Peyer's patch (tissue), 4 donors: ENCODE measurements around the gene FAM222A. TPM values are rescaled to one million over a fixed set of nuclear protein-coding genes. Genes with fewer than 3 reads are reported as not detected.

Source experiments
- DNase-seq, 3 donors: peaks; one replicate each; pipeline ENCODE4 v3.0.0-alpha.2; 2017 to 2019
- H3K27ac ChIP-seq, 4 donors: fragments of 200-600 bp; sonication (generic); one replicate each; pipeline ENCODE4 v1.5.1; 2016 to 2019
- H3K27me3 ChIP-seq, 2 donors: fragments of 200-600 bp; sonication (generic); one replicate each; pipeline ENCODE4 v1.5.1; 2019
- H3K36me3 ChIP-seq, 3 donors: fragments of 200-600 bp; sonication (generic); one replicate each; pipeline ENCODE4 v1.5.1; 2016 to 2019
- H3K4me1 ChIP-seq, 4 donors: fragments of 200-600 bp; sonication (generic); one replicate each; pipeline ENCODE4 v1.5.1; 2016 to 2019
- H3K4me3 ChIP-seq, 4 donors: fragments of 200-600 bp; sonication (generic); 1 replicate in 3 of 4; 2 replicates in 1 of 4; pipeline ENCODE4 v1.5.1; 2016 to 2019; ENCODE audit warnings: mild to moderate bottlenecking in 1 of 4
- H3K9me3 ChIP-seq, 4 donors: fragments of 200-600 bp; sonication (generic); one replicate each; pipeline ENCODE4 v1.5.1; 2016 to 2019; ENCODE audit warnings: mild to moderate bottlenecking in 1 of 4
- CTCF ChIP-seq, 6 experiments: fragments of 450-650 bp in 4 of 6; fragments of 200-600 bp in 2 of 6; sonication (generic) in 1 of 6; IDR thresholded peaks; one replicate each; pipeline ENCODE4 v1.5.1; 2017 to 2019; ENCODE audit warnings: antibody characterized with exemption in 6 of 6, mild to moderate bottlenecking in 3 of 6, moderate library complexity in 1 of 6
- POLR2A ChIP-seq, 2 donors: fragments of 450-650 bp; IDR thresholded peaks; one replicate each; pipeline ENCODE4 v1.5.1; 2017; ENCODE audit warnings: antibody characterized with exemption in 2 of 2, mild to moderate bottlenecking in 2 of 2, moderate library complexity in 2 of 2
- total RNA-seq, 4 donors: library from RNA; depleted of rRNA; stranded (reverse); fragments of >200 nt; gene quantifications; one replicate each; pipeline ENCODE4 v1.1.0, GENCODE V29; 2016

Gene FAM222A
- total RNA-seq, 4 donors from 2014 or later = 3.9 to 26.1 (median 7.0) TPM

GRCh38 chr12:109685574-109686447 lies 27.8 kb upstream of the FAM222A start:
- TF ChIP-seq POLR2A (IDR thresholded peaks at IDR 0.05) = no peak
- TF ChIP-seq CTCF (IDR thresholded peaks at IDR 0.05) = no peak
- Histone ChIP-seq H3K4me1 (peaks cover 0 to 10% (median 0%) of the 10 kb centered on the region in 4 donors), H3K36me3 (no peaks in the 10 kb centered on the region), H3K27ac (peak overlapping the region in 1 of 4 donors; percentile 48), H3K27me3 (no peaks in the 10 kb centered on the region), H3K4me3 (no peak overlapping the region), H3K9me3 (no peaks in the 10 kb centered on the region)
- no peak for DNase-seq

- no peak for TF ChIP-seq POLR2A (IDR thresholded peaks at IDR 0.05)
- no peak for TF ChIP-seq CTCF (IDR thresholded peaks at IDR 0.05)
Observed at GRCh38 chr12:109686523-109686922, 27.1 kb upstream of the FAM222A start.

GRCh38 chr12:109687250-109687649 lies 26.4 kb upstream of the FAM222A start:
- Histone ChIP-seq H3K27me3 (no peaks in the 10 kb centered on the region), H3K4me1 (peaks cover 0 to 10% (median 0%) of the 10 kb centered on the region in 4 donors), H3K27ac (no peak overlapping the region), H3K4me3 (no peak overlapping the region), H3K9me3 (no peaks in the 10 kb centered on the region), H3K36me3 (no peaks in the 10 kb centered on the region)
- DNase-seq = peak in 1 of 3 donors; percentile 64
- TF ChIP-seq POLR2A (IDR thresholded peaks at IDR 0.05) = no peak
- no peak for TF ChIP-seq CTCF (IDR thresholded peaks at IDR 0.05)

More at GRCh38 chr12:109686523-109686922, 27.1 kb upstream of the FAM222A start:
- no peaks in the 10 kb centered on the region for H3K27me3 ChIP-seq
- DNase-seq = peak in 2 of 3 donors; percentile 54 to 63
- H3K9me3 ChIP-seq = no peaks in the 10 kb centered on the region
- H3K36me3 ChIP-seq = no peaks in the 10 kb centered on the region
- H3K4me1 ChIP-seq = peaks cover 0 to 10% (median 0%) of the 10 kb centered on the region in 4 donors
- no peak overlapping the region for H3K4me3 ChIP-seq
- peak overlapping the region in 1 of 4 donors; percentile 48 for H3K27ac ChIP-seq

- no peak for DNase-seq
- peaks cover 0 to 10% (median 0%) of the 10 kb centered on the region in 4 donors for H3K4me1 ChIP-seq
- H3K27me3 ChIP-seq = no peaks in the 10 kb centered on the region
- no peak for TF ChIP-seq CTCF (IDR thresholded peaks at IDR 0.05)
- TF ChIP-seq POLR2A (IDR thresholded peaks at IDR 0.05) = no peak
- H3K27ac ChIP-seq = no peak overlapping the region
- H3K36me3 ChIP-seq = no peaks in the 10 kb centered on the region
- H3K4me3 ChIP-seq = no peak overlapping the region
- no peaks in the 10 kb centered on the region for H3K9me3 ChIP-seq
Observed at GRCh38 chr12:109689426-109689825, 24.2 kb upstream of the FAM222A start.

GRCh38 chr12:109693160-109693559 lies 20.5 kb upstream of the FAM222A start:
- TF ChIP-seq POLR2A (IDR thresholded peaks at IDR 0.05) (no peak), CTCF (IDR thresholded peaks at IDR 0.05) (no peak)
- no peak overlapping the region for H3K4me3 ChIP-seq
- no peak for DNase-seq
- H3K4me1 ChIP-seq = peaks cover 0 to 8% (median 0%) of the 10 kb centered on the region in 4 donors
- H3K27ac ChIP-seq = no peak overlapping the region
- H3K36me3 ChIP-seq = no peaks in the 10 kb centered on the region
- H3K9me3 ChIP-seq = no peaks in the 10 kb centered on the region
- H3K27me3 ChIP-seq = no peaks in the 10 kb centered on the region
